Measurements from ENCODE around the gene PLEKHO1.
A peak's percentile ranks its signal among the peaks of the same experiment; 100 is the strongest.
"Not testable (repeated sequence)": the region's sequence is repeated elsewhere in the genome, so short reads cannot be mapped to it uniquely, and the experiment has no call there.

Gene PLEKHO1

DNA sequence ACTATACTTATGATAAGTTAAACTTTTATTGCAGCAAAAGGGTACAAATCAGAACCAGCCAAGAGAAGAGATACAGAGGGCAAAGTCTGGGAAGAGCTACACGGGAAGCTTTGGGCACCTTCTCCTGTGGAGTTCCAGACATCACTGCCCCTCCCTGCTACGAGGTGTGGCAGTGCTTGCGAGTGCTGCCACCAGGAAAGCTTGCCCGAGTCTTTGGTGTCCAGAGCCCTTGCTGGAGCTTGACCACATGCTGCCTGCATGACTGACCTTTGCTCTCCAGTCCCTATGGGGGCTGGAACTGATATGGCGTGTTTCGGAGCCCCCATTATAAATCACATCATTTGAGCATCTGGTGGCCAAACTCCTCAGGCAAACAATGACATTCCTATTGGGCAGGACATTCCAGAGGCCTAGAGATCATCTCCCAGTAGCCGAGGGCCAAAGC, 23.4 kb downstream of the PLEKHO1 start:
- DNase-seq (ENCODE audit: low spot score): no peak

DNA sequence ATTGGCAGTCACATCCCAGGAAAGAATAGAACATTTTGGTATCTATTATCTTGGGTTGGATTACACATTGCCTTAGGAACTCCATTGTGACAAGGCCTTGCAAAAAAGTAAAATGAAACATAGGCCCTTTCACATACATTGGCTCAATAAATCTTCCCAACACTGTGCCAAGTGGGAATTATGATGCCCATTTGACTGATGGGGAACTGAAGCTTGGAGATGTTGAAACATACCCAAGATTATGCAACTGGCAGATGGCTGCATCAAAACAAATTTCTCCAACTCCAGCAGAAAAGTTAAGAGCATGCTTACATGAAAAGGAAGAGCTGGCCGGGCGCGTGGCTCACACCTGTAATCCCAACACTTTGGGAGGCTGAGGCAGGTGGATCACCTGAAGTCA, 26.9 kb downstream of the PLEKHO1 start:
- DNase-seq (ENCODE audit: low spot score): no peak

DNA sequence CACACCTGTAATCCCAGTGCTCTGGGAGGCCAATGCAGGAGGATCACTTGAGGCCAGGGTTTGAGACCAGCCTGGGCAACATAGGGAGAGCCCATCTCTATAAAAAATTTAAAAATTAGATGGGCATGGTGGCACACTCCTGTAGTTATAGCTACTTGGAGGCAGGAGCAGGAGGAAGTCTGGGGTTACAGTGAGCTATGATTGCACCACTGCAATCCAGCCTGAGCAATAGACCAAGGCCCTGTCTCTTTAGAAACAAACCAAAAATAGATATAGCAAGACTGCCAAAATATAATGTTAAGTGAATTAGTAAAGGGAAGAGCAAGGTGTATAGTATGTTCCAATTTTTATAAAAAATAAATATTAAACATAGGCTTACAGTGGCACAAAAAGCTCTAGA, 28.8 kb downstream of the PLEKHO1 start:
- no peak for DNase-seq (ENCODE audit: low spot score)

DNA sequence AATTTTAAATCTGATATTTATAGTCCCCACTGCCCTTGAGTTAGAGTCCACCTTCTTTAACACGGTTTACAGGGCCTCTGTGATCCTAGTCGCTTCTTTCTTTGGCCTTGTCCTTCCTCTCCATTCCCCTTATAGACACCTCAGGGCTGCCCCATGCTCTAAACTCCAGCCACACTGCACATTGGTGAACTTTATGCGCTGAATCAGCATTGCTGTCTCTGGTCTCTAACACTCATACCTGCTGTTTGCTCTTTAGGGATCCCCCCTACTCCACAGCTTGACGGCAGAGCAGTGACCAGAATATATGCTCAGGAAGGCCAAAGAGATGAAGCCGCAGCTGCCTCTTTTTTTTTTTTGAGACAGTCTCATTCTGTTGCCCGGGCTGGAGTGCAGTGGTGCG, 30.2 kb downstream of the PLEKHO1 start:
- no peak for DNase-seq (ENCODE audit: low spot score)

DNA sequence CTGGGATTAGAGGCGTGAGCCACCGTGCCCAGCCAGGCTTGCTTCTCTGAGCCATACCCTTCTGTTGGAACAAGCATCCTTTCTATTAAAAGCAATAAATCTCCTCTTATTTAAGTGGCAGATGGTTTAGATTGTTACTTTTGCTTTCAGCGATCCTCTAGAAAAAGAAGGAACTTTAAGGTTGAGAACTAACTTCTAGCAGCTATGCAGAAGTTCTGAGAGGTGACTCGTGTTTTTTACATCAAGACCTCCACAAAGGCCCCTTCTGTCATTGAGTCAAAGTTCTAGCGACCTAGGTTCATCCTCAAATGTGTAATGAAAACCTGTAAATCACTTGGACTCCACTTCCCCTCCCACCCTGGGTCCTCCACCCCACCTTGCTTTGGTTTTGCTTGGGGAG, 30.8 kb downstream of the PLEKHO1 start:
- no peak for DNase-seq (ENCODE audit: low spot score)

DNA sequence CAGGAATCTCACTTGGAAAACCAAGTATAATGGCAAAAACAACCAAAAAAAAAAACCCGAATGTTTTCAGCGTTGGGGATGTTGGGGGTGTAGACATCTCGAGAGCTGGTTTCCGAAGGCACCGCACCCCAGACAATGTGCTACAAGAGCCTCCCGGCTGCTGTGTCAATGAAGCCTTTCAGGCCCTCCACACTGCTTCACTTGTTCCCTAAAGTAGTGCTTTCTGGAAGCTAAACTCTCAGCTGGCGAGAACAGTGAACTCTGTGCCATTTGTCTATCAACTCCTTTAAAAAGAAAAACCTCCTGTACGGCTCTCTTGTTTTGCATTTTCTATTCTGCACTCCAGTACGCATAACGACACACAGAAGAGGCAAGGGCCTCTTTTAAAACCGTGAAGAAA, 32.5 kb downstream of the PLEKHO1 start:
- no peak for DNase-seq (ENCODE audit: low spot score)

DNA sequence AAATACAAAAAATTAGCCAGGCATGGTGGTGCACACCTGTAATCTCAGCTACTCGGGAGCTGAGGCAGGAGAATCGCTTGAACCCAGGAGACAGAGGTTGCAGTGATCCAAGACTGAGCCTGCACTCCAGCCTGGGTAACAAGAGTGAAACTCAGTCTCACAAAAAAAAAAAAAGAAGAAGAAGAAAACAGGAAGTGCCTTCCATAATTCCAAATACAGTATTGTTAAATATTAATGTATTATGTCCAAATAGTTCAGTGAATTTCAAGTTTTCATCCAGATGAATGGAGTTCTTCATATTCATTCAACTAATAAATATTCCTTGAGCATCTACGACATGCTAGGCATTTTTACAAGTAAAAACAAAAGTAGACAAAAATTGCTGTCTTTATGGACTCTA, 33.3 kb downstream of the PLEKHO1 start:
- no peak for DNase-seq (ENCODE audit: low spot score)

DNA sequence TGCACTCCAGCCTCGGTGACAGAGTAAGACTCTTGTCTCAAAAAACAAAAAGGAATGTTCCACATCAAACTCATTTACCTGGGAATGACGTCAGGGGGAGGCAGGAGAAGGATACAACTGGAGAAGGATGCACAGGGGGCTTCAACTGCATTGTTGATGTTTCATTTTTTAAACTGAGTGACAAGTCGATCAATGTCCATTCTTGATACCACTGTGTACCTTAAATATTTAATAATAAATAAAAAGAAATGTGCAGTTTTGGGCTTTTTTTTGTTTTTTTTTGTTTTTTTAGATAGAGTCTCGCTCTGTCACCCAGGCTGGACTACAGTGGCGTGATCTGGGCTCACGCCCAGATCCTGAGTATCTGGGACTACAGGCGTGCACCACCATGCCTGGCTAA, 35.8 kb downstream of the PLEKHO1 start:
- DNase-seq (ENCODE audit: low spot score): no peak

DNA sequence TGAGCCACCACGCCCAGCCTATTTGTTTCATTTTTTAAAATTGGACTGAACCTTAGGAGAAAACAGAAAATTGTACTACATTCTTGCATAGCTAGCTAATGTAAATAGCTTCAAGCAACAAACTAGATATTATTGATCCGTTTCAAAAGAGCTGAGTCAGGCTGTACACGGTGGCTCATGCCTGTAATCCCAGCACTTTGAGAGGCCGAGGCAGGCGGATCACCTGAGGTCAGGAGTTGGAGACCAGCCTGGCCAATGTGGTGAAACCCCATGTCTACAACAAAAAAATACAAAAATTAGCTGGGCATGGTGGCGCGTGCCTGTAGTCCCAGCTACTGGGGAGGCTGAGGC, 36.7 kb downstream of the PLEKHO1 start:
- not testable (repeated sequence) for DNase-seq (ENCODE audit: low spot score)

DNA sequence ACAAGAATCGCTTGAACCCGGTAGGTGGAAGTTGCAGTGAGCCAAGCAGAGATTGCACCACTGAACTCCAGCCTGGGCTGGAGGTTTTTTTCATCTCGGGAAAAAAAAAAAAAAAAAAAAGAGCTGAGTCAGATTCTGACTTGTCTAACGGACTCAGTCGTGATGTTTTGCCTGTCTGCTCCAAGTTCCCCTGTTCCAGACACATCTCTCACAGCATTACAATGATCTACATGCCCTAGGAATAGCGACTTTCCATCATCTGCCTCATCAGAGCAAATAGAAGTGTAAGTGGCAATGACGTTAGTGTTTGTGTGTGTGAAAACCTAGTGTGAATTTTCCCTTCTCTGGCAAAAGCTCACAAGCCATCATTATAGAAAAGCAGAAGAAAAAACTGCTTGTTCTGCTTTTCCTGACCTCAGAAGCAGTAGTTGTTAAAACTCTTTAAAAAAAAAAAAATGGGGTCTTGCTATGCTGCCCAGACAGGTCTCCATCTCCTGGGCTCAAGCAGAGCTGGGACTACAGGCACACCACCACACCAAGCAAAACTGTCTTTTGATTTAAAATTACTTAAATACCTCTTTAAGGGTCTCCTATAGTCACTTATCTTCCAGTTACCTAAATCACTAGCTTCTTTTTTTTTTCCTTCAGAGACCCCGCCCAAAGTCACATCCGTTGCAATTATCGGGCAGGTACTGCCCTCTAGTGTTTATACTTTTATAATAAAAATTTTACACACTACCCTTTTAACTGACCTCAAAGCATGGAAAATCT, 37.3 kb downstream of the PLEKHO1 start:
- peak; percentile 75 for DNase-seq (ENCODE audit: low spot score)

DNA sequence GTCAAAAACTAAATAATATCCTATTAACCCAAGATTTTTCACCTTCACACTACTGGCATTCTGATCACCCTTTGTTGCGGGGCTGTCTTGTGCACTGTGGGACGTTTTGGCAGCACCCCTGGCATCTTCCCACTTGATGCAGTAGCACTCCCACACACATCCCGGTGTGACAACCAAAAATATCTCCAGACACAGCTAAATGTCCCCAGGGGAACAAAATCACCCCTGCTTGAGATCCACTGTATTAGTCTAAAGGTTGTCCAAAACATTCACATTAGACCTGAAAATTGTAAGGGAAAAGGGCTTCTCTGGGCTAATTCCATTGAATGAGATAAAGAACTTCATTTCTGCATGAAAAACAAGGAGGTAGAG, 37.8 kb downstream of the PLEKHO1 start:
- no peak for DNase-seq (ENCODE audit: low spot score)

DNA sequence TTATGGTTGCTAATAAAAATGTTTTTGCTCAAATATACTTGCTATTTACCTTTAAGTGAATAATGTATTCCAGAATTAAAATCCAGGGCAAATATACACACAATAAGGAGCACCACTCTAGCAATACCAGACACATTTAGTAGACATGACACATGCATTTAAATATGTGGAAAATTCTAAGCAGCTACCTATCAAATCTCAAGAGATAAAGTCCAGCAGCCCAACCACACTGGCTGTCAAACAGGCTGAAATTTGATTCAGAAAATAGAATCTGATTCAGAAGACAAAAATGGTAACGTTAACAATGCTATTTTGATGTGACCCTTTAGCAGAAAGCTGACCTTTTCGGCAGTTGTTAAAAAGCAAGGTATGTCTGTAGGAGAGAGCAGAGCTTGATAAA, 42.3 kb downstream of the PLEKHO1 start:
- DNase-seq (ENCODE audit: low spot score): peak; percentile 29

DNA sequence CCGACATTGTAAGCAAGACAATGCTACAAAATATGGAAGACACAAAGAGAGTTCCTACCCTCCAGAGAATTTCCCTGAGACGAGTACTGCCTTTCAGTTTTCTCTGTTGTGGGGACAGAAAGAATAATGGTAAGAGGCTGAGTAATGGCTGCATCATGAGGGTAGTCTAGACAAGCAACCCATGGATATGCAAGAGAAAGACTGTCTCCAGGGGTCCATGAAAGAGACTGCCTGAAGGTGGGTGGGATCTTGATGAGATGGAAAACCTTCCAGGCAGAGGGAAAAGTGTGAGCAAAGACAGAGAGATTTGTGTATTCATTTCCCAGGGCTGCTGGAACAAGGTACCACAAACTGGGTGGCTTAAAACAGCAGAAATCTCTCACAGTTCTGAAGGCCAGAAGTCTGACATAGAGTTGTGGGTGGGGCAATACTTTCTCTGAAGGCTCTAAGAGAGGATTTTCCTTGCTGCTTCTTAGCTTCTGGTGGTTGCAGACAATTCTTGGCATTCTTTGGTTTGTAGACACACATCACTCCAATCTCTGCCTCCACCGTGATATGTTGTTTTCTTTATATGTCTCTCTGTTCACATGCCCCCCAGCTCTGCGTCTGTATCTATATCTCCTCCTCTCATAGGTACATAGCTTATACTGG, 44.8 kb downstream of the PLEKHO1 start:
- DNase-seq (ENCODE audit: low spot score): no peak

DNA sequence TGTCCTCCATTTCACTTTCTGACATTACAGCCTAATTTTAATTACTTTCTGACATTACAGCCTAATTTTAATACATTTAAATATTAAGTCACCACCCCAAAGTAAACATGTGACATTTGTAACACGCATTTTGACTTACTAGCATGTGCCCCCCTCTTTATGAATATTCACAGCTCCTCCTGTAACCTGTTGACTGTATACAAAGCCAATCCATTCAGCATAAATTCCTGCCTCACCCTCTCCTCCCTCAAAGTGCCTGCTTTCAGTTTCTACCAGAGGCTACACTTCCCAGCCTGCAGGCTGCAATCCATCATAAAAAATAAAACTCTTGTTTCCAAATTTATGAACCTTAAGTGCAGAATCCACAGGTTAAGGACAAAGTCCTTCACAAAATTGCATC, 46.7 kb downstream of the PLEKHO1 start:
- no peak for DNase-seq (ENCODE audit: low spot score)

DNA sequence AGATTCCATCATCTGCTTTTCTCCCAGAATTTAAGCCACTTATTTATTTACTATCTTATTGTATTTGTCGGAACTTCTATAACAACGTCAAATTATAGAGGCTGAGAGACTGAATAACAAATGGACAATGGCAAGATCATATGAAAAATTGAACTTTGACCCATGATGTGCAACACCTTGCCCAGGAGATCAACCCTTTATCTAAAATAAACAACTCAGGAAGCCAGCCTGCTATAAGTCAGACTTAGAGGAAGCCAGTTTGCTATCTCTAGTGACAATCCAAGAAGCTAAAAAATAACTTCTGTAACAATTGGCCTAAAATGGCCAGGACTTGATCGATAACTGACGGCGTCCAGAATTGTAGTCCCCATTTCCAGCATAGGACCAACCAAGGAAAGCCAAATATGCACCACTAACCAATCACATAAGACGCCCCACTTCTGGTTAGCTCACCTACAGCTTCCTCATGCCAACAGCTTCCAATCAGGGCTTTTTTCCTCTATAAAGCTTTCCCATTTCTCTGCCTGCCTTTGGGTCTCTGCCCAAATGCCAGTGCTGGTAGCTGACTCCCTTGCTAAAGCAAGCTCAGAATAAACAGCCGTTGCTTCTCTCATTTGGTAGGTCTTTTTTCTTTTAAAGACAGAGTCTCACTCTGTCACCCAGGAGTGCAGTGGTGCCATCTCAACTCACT, 57.7 kb downstream of the PLEKHO1 start:
- DNase-seq (ENCODE audit: low spot score): no peak

DNA sequence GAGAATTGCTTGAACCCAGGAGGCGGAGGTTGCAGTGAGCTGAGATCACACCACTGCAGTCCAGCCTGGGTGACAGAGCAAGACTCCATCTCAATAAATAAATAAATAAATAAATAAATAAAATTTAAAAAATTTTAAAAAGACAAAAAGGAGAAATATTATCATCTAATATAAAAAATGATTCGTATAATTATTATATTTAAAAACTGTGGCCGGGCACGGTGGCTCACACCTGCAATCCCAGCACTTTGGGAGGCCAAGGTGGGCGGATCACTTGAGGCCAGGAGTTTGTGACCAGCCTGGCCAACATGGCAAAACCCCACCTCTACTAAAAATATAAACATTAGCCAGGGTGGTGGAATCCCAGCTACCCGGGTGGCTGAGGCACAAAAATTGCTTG, 58.7 kb downstream of the PLEKHO1 start:
- not testable (repeated sequence) for DNase-seq (ENCODE audit: low spot score)
